ENCODE data around the gene MLN. TPM values are rescaled to one million over a fixed set of nuclear protein-coding genes. Genes with fewer than 3 reads are reported as not detected.

The MLN gene
- total RNA-seq, 1 experiment from 2014 or later, result not detected

DNA sequence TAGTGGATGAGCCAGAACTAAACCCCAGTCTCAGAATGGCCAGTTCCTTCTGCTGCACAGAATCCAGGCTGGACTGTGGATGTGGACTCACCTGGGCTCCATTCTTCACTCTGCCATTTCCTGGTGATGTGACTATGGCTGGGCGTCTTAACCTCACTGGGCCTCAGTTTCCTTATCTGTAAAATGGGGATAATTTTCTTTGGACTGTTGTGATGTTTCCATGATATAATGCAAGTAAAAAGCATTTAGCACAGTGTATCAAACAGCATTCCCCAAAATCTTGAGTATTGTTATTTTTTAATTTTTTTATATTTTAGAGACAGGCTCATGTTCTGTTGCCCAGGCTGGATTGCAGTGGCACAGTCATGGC lies 51.2 kb downstream of the MLN start:
- Histone ChIP-seq H3K56ac (ENCODE audit: insufficient read length, low read depth, low read length) (no peak overlapping the region), H3K23me2 (ENCODE audit: insufficient read length, low read depth, low read length, poor library complexity, severe bottlenecking) (no peaks in the 10 kb centered on the region), H3K79me1 (ENCODE audit: insufficient read depth, low read depth, low read length, poor library complexity, severe bottlenecking) (no peaks in the 10 kb centered on the region), H3K14ac (ENCODE audit: insufficient read depth, low read length) (no peak overlapping the region), H2BK20ac (ENCODE audit: low read depth, low read length, poor library complexity, severe bottlenecking) (no peak overlapping the region), H2BK12ac (ENCODE audit: insufficient read length, low read depth, low read length) (no peak overlapping the region), H3K79me2 (ENCODE audit: insufficient read depth, low read length) (no peaks in the 10 kb centered on the region), H4K8ac (replicated peaks; ENCODE audit: insufficient read length, low read depth, low read length) (no peak overlapping the region), H4K5ac (ENCODE audit: insufficient read length, low read depth, low read length) (no peak overlapping the region), H3K4me1 (ENCODE audit: insufficient read depth, low read length) (no peaks in the 10 kb centered on the region), H2AFZ (ENCODE audit: low read length) (no peak overlapping the region), H3K23ac (ENCODE audit: insufficient read length, low read depth, low read length) (no peak overlapping the region), H2BK15ac (ENCODE audit: low read depth, low read length) (no peak overlapping the region), H3K27ac (ENCODE audit: insufficient read length, low read depth, low read length) (no peak overlapping the region), H4K20me1 (ENCODE audit: control insufficient read depth, insufficient read depth, insufficient read length) (no peaks in the 10 kb centered on the region), H3K9me3 (ENCODE audit: control insufficient read depth, low read depth, low read length) (no peaks in the 10 kb centered on the region), H3K27me3 (ENCODE audit: insufficient read depth, low read length) (no peaks in the 10 kb centered on the region), H3K18ac (ENCODE audit: insufficient read length, low read depth, low read length) (no peak overlapping the region), H4K91ac (ENCODE audit: insufficient read length, low read depth, low read length) (no peak overlapping the region), H3T11ph (ENCODE audit: low read length) (no peak overlapping the region), H3K4me2 (ENCODE audit: insufficient read depth, insufficient read length, low read length) (no peak overlapping the region), H2BK120ac (ENCODE audit: low read depth, low read length, poor library complexity, severe bottlenecking) (no peak overlapping the region), H3K4ac (ENCODE audit: low read depth, low read length) (no peak overlapping the region), H2AK5ac (ENCODE audit: insufficient read length, low read length) (no peak overlapping the region), H3K9ac (ENCODE audit: extremely low read depth, insufficient read length, low read length) (no peak overlapping the region), H2BK5ac (ENCODE audit: insufficient read length, low read length) (no peak overlapping the region)
- Mint-ChIP-seq H3K27me3 (ENCODE audit: low read depth) (peaks cover 5% of the 10 kb centered on the region), H3K4me3 (no peak overlapping the region), H3K4me1 (peaks cover 31 to 68% of the 10 kb centered on the region in 2 experiments), H3K27ac (no peak overlapping the region), H3K9me3 (no peaks in the 10 kb centered on the region; a peak in 2 of 5 replicates), H3K36me3 (ENCODE audit: insufficient read depth in 1 of 3, low read depth in 3 of 3) (no peaks in the 10 kb centered on the region; a peak in 1 of 7 replicates)
- no CpG with 5 or more reads among the region's 1 CpG for WGBS (ENCODE audit: extremely low coverage, insufficient read length, low lambda C conversion rate)
- TF ChIP-seq, protein P1, sequence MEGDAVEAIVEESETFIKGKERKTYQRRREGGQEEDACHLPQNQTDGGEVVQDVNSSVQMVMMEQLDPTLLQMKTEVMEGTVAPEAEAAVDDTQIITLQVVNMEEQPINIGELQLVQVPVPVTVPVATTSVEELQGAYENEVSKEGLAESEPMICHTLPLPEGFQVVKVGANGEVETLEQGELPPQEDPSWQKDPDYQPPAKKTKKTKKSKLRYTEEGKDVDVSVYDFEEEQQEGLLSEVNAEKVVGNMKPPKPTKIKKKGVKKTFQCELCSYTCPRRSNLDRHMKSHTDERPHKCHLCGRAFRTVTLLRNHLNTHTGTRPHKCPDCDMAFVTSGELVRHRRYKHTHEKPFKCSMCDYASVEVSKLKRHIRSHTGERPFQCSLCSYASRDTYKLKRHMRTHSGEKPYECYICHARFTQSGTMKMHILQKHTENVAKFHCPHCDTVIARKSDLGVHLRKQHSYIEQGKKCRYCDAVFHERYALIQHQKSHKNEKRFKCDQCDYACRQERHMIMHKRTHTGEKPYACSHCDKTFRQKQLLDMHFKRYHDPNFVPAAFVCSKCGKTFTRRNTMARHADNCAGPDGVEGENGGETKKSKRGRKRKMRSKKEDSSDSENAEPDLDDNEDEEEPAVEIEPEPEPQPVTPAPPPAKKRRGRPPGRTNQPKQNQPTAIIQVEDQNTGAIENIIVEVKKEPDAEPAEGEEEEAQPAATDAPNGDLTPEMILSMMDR (conservative IDR thresholded peaks at IDR 0.05), result no peak
- DNase-seq, result no peak

Data from H9 (cell line).